Measurements from ENCODE around the gene ZSCAN22.
"Not testable (repeated sequence)": the region's sequence is repeated elsewhere in the genome, so short reads cannot be mapped to it uniquely, and the experiment has no call there.

ZSCAN22 gene

GRCh38 chr19:58374200-58374599, 47.4 kb downstream of the ZSCAN22 start:
- no peak for DNase-seq (ENCODE audit: low spot score)

GRCh38 chr19:58376724-58377123, 49.9 kb downstream of the ZSCAN22 start:
- not testable (repeated sequence) for DNase-seq (ENCODE audit: low spot score)

- DNase-seq (ENCODE audit: low spot score) = no peak
These were observed 52.5 kb downstream of the ZSCAN22 start for GRCh38 chr19:58379246-58379645.

GRCh38 chr19:58380037-58380661, 53.4 kb downstream of the ZSCAN22 start:
- peak; percentile 26 for DNase-seq (ENCODE audit: low spot score)

GRCh38 chr19:58380662-58381459, 54.1 kb downstream of the ZSCAN22 start, which contains the start of gene ZNF837:
Gene ZNF837, minus strand, starts transcription at chr19:58381030. Its CDS starts 11,698 bp downstream, at chr19:58369332.
- peak; percentile 100 for DNase-seq (ENCODE audit: low spot score)

- no peak for DNase-seq (ENCODE audit: low spot score)
These were observed 54.8 kb downstream of the ZSCAN22 start for GRCh38 chr19:58381460-58382212.

- no peak for DNase-seq (ENCODE audit: low spot score)
These were observed 56.3 kb downstream of the ZSCAN22 start for GRCh38 chr19:58382997-58383603.

GRCh38 chr19:58385313-58385890, 58.6 kb downstream of the ZSCAN22 start:
- no peak for DNase-seq (ENCODE audit: low spot score)

GRCh38 chr19:58385891-58386575, 59.2 kb downstream of the ZSCAN22 start:
- DNase-seq (ENCODE audit: low spot score) = no peak

- peak; percentile 99 for DNase-seq (ENCODE audit: low spot score)
These were observed 60.0 kb downstream of the ZSCAN22 start, which contains the start of gene RPS5 for GRCh38 chr19:58386576-58387337. Gene RPS5, plus strand, starts transcription at chr19:58387269. Its CDS starts 869 bp downstream, at chr19:58388138.

- no peak for DNase-seq (ENCODE audit: low spot score)
These were observed 60.8 kb downstream of the ZSCAN22 start for GRCh38 chr19:58387338-58388174.

GRCh38 chr19:58388175-58388526, 61.4 kb downstream of the ZSCAN22 start:
- DNase-seq (ENCODE audit: low spot score) = no peak
